HG03469 (cell line): ENCODE results near the gene PCDHA1.
"Not testable (repeated sequence)": the region's sequence is repeated elsewhere in the genome, so short reads cannot be mapped to it uniquely, and the experiment has no call there.

ENCODE experiments used
- ATAC-seq: cut with Tn5 transposase; IDR thresholded peaks from one replicate; pipeline ENCODE4 v1.9.1; 2021; ENCODE audit warnings: mild to moderate bottlenecking, moderate library complexity, moderate number of reproducible peaks; ENCODE audit not compliant: unreplicated experiment

The PCDHA1 gene

DNA sequence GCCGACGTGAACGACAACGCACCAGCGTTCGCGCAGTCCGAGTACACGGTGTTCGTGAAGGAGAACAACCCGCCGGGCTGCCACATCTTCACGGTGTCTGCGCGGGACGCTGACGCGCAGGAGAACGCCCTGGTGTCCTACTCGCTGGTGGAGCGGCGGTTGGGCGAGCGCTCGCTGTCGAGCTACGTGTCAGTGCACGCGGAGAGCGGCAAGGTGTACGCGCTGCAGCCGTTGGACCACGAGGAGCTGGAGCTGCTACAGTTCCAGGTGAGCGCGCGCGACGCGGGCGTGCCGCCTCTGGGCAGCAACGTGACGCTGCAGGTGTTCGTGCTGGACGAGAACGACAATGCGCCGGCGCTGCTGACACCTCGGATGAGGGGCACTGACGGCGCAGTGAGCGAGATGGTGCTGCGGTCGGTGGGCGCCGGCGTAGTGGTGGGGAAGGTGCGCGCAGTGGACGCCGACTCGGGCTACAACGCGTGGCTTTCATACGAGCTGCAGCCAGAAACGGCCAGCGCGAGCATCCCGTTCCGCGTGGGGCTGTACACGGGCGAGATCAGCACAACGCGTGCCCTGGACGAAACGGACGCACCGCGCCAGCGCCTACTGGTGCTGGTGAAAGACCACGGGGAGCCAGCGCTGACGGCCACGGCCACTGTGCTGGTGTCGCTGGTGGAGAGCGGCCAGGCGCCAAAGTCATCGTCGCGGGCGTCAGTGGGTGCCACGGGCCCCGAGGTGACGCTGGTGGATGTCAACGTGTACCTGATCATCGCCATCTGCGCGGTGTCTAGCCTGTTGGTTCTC, 64.1 kb downstream of the PCDHA1 start:
- not testable (repeated sequence) for ATAC-seq

DNA sequence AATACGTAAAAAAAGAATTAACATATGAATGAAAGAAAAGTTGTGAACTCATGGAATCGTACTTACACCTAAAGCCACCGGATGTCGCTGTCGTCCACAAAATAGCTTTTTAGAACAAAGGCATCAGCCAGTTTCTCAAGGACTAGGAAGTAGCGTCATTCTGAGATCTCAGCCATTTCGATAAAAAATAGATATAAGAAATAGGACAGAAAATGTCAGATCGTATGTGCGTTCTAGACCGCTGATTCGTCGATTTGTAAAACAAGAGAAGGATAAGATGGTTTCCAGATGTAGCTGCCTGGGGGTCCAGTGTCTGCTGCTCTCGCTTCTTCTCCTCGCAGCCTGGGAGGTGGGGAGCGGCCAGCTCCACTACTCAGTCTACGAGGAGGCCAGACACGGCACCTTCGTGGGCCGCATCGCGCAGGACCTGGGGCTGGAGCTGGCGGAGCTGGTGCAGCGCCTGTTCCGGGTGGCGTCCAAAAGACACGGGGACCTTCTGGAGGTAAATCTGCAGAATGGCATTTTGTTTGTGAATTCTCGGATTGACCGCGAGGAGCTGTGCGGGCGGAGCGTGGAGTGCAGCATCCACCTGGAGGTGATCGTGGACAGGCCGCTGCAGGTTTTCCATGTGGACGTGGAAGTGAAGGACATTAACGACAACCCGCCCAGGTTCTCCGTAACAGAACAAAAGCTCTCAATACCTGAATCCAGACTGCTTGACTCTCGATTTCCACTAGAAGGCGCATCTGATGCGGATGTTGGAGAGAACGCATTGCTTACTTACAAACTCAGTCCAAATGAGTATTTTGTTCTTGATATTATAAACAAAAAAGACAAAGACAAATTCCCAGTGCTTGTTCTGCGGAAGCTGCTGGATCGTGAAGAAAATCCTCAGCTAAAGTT, 70.1 kb downstream of the PCDHA1 start, which contains the start of gene PCDHA10:
Gene PCDHA10, plus strand, starts transcription at position 126 of the 903 bp plus-strand sequence. Its CDS starts 152 bp downstream, at position 278.
- no peak for ATAC-seq

DNA sequence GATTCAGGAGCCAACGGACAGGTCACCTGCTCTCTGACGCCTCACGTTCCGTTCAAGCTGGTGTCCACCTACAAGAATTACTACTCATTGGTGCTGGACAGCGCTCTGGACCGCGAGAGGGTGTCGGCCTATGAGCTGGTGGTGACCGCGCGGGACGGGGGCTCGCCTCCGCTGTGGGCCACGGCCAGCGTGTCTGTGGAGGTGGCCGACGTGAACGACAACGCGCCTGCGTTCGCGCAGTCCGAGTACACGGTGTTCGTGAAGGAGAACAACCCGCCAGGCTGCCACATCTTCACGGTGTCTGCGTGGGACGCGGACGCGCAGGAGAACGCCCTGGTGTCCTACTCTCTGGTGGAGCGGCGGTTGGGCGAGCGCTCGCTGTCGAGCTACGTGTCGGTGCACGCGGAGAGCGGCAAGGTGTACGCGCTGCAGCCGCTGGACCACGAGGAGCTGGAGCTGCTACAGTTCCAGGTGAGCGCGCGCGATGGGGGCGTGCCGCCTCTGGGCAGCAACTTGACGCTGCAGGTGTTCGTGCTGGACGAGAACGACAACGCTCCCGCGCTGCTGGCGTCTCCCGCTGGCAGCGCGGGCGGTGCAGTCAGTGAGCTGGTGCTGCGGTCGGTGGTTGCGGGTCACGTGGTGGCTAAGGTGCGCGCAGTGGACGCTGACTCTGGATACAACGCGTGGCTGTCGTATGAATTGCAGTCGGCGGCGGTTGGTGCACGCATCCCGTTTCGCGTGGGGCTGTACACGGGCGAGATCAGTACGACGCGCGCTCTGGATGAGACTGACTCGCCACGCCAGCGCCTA, 71.4 kb downstream of the PCDHA1 start:
- no peak for ATAC-seq

DNA sequence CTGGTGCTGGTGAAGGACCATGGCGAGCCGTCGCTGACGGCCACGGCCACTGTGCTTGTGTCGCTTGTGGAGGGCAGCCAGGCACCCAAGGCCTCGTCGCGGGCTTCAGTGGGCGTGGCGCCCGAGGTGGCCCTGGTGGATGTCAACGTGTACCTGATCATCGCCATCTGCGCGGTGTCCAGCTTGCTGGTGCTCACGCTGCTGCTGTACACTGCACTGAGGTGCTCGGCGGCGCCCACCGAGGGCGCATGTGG, 72.0 kb downstream of the PCDHA1 start:
- ATAC-seq = no peak

DNA sequence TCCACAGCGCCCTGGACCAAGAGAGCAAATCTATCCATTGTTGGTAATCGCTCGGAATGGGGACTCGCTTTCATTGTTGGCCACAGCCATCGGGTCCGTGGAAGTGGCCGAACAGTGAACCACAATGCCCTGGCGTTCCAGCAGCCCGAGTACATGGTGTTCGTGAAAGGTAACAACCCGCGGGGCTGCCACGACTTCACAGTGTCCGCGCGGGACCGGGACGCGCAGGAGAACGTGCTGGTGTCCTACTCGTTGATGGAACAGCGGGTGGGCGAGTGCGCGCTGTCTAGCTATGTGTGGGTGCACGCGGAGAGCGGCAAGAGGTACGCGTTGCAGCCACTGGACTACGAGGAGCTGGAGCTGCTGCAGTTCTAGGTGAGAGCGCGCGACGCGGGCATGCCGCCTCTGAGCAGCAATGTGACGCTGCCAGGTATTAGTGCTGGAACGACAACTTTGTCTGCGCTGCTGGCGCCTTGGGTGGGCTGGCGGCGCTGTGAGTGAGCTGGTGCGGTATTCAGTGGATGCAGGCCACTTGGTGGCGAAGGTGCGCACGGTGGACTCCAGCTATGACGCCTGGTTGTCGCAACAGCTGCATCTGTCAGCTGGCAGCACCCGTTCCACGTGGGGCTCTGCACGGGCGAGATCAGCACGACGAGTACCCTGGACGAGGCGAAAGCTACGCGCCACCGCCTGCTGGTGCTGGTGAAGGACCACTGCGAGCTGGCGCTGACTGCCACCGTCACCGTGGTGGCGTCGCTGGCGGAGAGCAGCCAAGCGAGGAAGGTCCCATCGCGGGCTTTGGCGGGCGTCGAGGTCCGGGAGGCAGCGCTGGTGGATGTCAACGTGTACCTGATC, 76.7 kb downstream of the PCDHA1 start:
- no peak for ATAC-seq

DNA sequence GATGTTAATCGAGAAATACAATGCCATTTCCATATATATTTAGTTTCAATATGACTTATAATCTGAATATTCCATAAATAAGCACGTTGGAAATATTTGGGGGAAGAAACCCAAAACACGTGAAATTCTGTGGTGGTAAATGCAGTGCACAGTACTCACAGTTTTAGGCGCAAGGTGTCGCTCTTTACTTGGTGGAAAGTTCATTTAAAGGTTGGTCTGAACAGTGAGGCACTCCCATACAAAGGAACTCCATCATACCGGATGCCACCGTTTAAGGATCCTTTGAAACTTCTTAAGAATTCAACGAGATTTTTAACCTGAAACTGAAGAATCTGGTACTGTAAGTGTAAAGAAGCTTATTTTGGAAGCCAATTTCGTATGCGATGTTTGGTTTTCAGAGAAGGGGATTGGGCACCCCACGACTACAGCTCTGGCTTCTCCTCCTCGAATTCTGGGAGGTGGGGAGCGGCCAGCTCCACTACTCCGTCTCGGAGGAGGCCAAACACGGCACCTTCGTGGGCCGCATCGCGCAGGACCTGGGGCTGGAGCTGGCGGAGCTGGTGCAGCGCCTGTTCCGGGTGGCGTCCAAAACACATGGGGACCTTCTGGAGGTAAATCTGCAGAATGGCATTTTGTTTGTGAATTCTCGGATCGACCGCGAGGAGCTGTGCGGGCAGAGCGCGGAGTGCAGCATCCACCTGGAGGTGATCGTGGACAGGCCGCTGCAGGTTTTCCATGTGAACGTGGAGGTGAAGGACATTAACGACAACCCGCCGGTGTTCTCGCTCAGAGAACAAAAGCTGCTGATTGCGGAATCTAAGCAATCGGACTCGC, 83.0 kb downstream of the PCDHA1 start, which contains the start of gene PCDHA11:
Gene PCDHA11, plus strand, starts transcription at position 237 of the 834 bp plus-strand sequence. Its CDS starts 147 bp downstream, at position 384.
- no peak for ATAC-seq

DNA sequence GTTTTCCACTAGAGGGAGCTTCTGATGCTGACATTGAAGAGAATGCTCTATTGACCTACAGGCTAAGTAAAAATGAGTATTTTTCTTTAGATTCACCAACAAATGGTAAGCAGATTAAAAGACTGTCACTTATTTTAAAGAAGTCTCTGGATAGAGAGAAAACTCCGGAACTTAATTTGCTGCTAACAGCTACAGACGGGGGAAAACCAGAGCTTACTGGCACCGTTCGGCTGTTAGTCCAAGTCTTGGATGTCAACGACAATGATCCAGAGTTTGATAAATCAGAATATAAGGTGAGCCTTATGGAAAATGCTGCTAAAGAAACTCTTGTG, 83.6 kb downstream of the PCDHA1 start:
- ATAC-seq = no peak

DNA sequence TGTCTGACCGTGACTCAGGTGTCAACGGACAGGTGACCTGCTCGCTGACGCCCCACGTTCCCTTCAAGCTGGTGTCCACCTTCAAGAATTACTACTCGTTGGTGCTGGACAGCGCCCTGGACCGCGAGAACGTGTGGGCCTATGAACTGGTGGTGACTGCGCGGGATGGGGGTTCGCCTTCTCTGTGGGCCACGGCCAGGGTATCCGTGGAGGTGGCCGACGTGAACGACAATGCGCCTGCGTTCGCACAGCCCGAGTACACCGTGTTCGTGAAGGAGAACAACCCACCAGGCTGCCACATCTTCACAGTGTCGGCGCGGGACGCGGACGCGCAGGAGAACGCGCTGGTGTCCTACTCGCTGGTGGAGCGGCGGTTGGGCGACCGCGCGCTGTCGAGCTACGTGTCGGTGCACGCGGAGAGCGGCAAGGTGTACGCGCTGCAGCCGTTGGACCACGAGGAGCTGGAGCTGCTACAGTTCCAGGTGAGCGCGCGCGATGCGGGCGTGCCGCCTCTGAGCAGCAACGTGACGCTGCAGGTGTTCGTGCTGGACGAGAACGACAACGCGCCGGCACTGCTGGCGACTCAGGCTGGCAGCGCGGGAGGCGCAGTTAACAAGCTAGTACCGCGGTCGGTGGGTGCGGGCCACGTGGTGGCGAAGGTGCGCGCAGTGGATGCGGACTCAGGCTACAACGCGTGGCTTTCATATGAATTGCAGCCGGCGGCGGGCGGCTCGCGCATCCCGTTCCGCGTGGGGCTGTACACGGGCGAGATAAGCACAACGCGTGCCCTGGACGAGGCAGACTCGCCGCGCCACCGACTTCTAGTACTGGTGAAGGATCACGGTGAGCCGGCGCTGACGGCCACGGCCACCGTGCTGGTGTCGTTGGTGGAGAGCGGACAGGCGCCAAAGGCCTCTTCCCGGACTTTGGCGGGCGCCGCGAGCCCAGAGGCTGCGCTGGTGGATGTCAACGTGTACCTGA, 84.6 kb downstream of the PCDHA1 start:
- ATAC-seq = no peak

DNA sequence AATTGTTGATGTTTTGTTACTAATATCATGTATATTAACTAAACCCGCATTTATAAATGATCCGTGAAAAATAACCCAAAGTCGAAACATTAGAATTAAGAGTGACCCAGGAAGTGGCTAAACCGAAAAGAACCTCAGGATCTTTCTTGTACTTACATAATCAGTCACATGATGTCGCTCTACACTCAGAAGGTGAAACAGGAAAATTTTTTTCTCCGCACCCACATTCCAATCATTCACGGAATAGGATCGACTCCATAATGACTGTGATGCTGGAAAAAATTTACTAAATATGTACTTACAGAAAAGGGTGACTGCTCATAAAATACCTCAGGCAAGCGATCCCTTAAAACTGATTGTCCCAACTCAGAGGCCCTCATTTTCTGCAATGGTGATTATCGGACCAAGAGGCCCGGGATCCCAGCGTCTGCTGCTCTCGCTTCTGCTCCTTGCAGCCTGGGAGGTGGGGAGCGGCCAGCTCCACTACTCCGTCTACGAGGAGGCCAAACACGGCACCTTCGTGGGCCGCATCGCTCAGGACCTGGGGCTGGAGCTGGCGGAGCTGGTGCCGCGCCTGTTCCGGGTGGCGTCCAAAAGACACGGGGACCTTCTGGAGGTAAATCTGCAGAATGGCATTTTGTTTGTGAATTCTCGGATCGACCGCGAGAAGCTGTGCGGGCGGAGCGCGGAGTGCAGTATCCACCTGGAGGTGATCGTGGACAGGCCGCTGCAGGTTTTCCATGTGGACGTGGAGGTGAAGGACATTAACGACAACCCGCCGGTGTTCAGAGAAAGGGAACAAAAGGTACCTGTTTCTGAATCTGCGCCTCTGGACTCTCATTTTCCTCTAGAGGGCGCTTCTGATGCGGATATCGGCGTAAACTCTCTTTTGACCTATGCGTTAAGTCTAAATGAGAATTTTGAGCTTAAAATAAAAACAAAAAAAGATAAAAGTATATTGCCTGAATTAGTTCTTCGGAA, 89.4 kb downstream of the PCDHA1 start, which contains the start of gene PCDHA12:
Gene PCDHA12, plus strand, starts transcription at position 224 of the 981 bp plus-strand sequence. Its CDS starts 165 bp downstream, at position 389.
- ATAC-seq = no peak

DNA sequence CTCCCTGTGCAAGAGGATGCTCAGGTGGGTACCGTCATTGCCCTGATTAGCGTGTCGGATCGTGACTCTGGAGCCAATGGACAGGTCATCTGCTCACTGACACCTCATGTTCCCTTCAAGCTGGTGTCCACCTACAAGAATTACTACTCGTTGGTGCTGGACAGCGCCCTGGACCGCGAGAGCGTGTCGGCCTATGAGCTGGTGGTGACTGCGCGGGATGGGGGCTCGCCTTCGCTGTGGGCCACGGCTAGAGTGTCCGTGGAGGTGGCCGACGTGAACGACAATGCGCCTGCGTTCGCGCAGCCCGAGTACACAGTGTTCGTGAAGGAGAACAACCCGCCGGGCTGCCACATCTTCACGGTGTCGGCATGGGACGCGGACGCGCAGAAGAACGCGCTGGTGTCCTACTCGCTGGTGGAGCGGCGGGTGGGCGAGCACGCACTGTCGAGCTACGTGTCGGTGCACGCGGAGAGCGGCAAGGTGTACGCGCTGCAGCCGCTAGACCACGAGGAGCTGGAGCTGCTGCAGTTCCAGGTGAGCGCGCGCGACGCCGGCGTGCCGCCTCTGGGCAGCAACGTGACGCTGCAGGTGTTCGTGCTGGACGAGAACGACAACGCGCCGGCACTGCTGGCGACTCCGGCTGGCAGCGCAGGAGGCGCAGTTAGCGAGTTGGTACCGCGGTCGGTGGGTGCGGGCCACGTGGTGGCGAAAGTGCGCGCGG, 90.8 kb downstream of the PCDHA1 start:
- ATAC-seq = not testable (repeated sequence)

DNA sequence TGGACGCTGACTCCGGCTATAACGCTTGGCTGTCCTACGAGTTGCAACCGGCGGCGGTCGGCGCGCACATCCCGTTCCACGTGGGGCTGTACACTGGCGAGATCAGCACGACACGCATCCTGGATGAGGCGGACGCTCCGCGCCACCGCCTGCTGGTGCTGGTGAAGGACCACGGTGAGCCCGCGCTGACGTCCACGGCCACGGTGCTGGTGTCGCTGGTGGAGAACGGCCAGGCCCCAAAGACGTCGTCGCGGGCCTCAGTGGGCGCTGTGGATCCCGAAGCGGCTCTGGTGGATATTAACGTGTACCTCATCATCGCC, 91.3 kb downstream of the PCDHA1 start:
- no peak for ATAC-seq

DNA sequence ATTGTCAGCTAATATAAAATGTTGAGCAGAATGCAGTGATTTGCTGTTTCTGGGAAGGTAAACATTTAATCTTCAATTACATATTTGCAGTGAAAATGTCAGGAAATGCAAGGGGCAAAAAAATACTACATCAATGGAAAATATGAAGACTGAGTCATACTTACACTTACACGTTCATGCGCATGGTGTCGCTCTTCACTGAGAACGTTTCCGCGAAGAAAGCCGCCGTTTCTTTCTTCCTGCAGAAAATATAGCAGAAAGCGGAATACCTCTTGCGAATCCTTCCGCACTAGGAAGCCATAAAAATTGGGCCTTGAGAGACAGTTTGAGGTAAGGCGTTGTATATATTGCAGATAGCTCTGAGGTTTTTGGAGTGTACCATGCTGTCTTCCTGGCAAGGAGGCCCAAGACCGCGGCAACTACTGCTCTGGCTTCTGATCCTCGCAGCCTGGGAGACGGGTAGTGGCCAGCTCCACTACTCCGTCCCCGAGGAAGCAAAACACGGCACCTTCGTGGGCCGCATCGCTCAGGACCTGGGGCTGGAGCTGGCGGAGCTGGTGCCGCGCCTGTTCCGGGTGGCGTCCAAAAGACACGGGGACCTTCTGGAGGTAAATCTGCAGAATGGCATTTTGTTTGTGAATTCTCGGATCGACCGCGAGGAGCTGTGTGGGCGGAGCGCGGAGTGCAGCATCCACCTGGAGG, 96.1 kb downstream of the PCDHA1 start, which contains the start of gene PCDHA13:
Gene PCDHA13, plus strand, starts transcription at position 236 of the 702 bp plus-strand sequence. Its CDS starts 145 bp downstream, at position 381.
- no peak for ATAC-seq

DNA sequence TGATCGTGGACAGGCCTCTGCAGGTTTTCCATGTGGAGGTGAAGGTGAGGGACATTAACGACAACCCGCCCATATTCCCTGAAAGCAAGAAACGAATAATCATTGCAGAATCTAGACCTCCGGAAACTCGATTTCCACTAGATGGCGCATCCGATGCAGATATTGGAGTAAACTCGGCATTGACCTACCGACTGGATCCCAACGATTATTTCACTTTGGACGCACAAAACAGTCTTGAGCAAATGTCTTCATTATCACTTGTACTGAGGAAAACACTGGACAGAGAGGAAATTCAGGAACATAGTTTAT, 96.6 kb downstream of the PCDHA1 start:
- no peak for ATAC-seq

DNA sequence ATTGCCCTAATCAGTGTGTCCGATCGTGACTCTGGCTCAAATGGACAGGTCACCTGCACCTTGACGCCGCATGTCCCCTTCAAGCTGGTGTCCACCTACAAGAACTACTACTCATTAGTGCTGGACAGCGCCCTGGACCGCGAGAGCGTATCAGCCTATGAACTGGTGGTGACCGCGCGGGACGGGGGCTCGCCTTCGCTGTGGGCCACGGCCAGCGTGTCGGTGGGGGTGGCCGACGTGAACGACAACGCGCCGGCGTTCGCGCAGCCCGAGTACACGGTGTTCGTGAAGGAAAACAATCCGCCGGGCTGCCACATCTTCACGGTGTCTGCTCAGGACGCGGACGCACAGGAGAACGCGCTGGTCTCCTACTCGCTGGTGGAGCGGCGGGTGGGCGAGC, 97.4 kb downstream of the PCDHA1 start:
- ATAC-seq = no peak

DNA sequence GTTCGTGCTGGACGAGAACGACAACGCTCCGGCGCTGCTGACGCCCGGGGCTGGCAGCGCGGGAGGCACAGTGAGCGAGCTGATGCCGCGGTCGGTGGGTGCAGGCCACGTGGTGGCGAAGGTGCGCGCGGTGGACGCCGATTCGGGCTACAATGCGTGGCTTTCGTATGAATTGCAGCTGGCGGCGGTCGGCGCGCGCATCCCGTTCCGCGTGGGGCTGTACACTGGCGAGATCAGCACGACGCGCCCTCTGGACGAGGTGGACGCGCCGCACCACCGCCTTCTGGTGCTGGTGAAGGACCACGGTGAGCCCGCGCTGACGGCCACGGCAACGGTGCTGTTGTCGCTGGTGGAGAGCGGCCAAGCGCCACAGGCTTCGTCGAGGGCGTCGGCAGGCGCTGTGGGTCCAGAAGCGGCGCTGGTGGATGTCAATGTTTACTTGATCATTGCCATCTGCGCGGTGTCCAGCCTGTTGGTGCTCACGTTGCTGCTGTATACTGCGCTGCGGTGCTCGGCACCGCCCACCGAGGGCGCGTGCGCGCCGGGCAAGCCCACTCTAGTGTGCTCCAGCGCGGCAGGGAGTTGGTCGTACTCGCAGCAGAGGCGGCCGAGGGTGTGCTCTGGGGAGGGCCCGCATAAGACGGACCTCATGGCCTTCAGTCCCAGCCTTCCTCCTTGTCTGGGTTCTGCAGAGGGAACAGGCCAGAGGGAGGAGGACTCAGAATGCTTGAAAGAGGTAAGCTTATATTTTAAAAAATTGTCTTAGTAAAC, 98.2 kb downstream of the PCDHA1 start:
- ATAC-seq = no peak
